Kidney epithelial cell (primary cell): Measurements from ENCODE around the gene CLECL1. TPM values are rescaled to one million over a fixed set of nuclear protein-coding genes. Genes with fewer than 3 reads are reported as not detected.
A peak's percentile ranks its signal among the peaks of the same experiment; 100 is the strongest.
"Not testable (repeated sequence)": the region's sequence is repeated elsewhere in the genome, so short reads cannot be mapped to it uniquely, and the experiment has no call there.

ENCODE experiments used
- DNase-seq: peaks from one replicate; pipeline ENCODE4 v3.0.0-alpha.2; 2010; ENCODE audit warnings: low read depth
- H3K27me3 ChIP-seq: 2 replicates; pipeline ENCODE4 v1.6.0; 2011; ENCODE audit warnings: low read length; ENCODE audit not compliant: control insufficient read depth, insufficient read depth
- H3K36me3 ChIP-seq: 2 replicates; pipeline ENCODE4 v1.5.1; 2011; ENCODE audit warnings: low read length; ENCODE audit not compliant: control insufficient read depth, insufficient read depth
- H3K4me3 ChIP-seq: 2 replicates; pipeline ENCODE4 v1.5.1; 2011; ENCODE audit warnings: low read depth, mild to moderate bottlenecking, control low read depth, low read length
- CTCF ChIP-seq: IDR thresholded peaks from 2 replicates; pipeline ENCODE4 v1.5.1; 2011; ENCODE audit warnings: mild to moderate bottlenecking, moderate library complexity, low read length, control low read depth, inconsistent platforms; ENCODE audit not compliant: insufficient read depth, poor library complexity, severe bottlenecking
- total RNA-seq: library from RNA; depleted of rRNA; stranded (reverse); fragments of >200 nt; gene quantifications from 2 replicates; pipeline ENCODE4 v1.2.3, GENCODE V29; 2015

CLECL1 gene
- total RNA-seq, 1 donor from 2014 or later, result not detected

GRCh38 chr12:9740106-9740750 is 7.3 kb upstream of the CLECL1 start:
- H3K27me3 ChIP-seq, result no peaks in the 10 kb centered on the region
- H3K36me3 ChIP-seq, result no peaks in the 10 kb centered on the region
- H3K4me3 ChIP-seq, result peak overlapping the region; percentile 22
- TF ChIP-seq CTCF, result no peak
- no peak for DNase-seq

GRCh38 chr12:9739404-9740105 is 6.7 kb upstream of the CLECL1 start:
- H3K4me3 ChIP-seq, result peak overlapping the region; percentile 22
- DNase-seq, H3K27me3 ChIP-seq, H3K36me3 ChIP-seq: not testable (repeated sequence)

DNA sequence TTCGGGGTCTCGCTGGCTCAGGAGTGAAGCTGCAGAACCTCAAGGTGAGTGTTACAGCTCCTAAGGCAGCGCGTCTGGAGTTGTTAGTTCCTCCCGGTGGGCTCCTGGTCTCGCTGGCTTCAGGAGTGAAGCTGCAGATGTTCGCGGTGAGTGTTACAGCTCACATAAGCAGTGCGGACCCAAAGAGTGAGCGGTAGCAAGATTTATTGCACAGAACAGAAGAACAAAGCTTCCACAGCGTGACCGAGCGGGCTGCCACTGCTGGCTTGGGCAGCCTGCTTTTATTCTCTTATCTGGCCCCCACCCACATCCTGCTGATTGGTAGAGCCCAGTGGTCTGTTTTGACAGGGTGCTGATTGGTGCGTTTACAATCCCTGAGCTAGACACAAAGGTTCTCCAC is 6.0 kb upstream of the CLECL1 start:
- H3K4me3 ChIP-seq, H3K36me3 ChIP-seq, DNase-seq, H3K27me3 ChIP-seq: not testable (repeated sequence)

DNA sequence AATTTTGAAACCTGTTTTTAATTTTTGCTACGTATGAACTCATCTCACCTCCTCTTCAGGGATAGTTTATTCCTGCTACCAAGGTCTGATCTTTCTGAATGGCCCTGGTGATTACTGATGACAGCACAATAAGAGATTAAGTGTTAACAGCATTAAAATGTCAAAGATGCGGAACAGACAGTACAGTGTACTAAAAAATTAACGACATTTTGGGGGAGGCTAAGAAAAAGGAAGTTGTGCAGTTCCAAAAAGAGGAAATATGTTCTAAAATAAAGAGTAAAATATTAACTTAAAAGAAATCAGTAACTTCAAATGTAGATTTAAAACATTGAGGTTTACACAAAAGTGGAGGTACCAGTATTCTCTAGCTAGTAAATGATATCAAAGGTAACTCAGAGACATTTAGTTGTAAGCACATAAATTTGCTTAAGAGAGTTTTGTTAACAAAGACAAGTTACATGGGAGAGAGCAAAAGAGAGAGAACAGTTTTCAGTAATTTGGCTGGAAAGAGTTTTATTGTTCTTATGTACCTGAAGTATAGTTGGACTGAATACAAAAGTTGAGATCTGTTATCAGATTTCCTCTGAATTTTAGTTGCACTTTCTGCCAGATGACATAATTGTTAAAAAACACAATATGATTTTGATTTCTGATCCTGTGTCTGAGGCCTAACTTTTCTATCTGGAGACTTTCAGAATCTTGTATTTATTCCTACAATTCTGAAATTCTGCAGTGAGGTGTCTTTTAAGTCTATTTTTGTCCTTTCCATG is 4.2 kb upstream of the CLECL1 start:
- Histone ChIP-seq H3K27me3 (no peaks in the 10 kb centered on the region), H3K36me3 (no peaks in the 10 kb centered on the region), H3K4me3 (no peak overlapping the region)
- DNase-seq, result no peak
- no peak for TF ChIP-seq CTCF

GRCh38 chr12:9735601-9736000 is 2.7 kb upstream of the CLECL1 start:
- no peaks in the 10 kb centered on the region for H3K36me3 ChIP-seq
- H3K4me3 ChIP-seq, result no peak overlapping the region
- TF ChIP-seq CTCF, result no peak

DNA sequence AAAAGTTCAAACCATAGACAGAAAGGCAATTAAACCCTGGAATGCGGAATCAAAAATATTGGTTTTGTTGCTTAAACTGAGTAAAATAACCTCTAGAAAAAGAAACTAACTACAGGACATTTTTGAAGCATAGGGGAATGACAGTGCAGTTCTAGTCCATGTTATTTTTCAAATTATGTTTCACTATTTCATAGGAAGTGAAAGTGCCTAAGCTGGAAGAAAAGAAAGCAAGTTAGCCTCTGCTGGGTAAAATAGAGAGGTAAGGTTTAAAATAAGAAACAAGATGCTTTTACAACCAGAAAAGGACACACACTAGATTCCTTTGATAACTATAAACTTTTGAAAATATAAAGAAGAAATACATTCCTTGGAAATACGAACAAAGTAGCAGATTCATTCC is 1.1 kb downstream of the CLECL1 start:
- Histone ChIP-seq H3K36me3 (no peaks in the 10 kb centered on the region), H3K27me3 (no peaks in the 10 kb centered on the region), H3K4me3 (no peak overlapping the region)
- TF ChIP-seq CTCF, result no peak
- DNase-seq, result no peak

More at GRCh38 chr12:9735601-9736000, 2.7 kb upstream of the CLECL1 start:
- no peak for DNase-seq
- H3K27me3 ChIP-seq, result no peaks in the 10 kb centered on the region
